ENCODE measurements around the gene OTUD1.

DNA sequence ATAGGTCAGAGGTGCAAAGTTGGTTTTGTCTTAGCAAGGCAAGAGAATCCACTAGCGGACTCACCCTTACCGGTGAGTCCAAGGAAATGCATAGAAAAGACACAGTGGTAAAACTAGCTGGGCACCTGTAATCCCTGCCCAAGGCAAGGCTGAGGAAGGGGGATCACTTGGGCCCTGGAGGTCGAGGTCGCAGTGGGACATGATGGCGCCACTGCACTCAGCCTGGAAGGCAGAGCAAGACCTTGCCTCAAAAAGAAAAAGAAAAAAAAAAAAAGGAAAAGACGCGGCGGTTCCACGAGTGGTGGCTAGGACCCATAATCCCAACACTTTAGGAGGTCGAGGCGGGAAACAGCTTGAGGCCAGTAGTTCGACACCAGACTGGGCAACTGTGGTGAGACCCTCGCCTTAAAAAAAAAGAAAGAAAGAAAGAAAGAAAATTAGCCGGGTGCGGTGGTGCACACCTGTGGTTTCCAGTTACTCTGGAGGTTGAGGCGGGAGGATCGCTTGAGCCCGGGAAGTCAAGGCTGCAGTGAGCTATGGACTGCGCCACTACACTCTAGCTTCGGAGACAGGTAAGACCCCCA lies 820 bp upstream of the OTUD1 start:
- TF ChIP-seq, protein P1, sequence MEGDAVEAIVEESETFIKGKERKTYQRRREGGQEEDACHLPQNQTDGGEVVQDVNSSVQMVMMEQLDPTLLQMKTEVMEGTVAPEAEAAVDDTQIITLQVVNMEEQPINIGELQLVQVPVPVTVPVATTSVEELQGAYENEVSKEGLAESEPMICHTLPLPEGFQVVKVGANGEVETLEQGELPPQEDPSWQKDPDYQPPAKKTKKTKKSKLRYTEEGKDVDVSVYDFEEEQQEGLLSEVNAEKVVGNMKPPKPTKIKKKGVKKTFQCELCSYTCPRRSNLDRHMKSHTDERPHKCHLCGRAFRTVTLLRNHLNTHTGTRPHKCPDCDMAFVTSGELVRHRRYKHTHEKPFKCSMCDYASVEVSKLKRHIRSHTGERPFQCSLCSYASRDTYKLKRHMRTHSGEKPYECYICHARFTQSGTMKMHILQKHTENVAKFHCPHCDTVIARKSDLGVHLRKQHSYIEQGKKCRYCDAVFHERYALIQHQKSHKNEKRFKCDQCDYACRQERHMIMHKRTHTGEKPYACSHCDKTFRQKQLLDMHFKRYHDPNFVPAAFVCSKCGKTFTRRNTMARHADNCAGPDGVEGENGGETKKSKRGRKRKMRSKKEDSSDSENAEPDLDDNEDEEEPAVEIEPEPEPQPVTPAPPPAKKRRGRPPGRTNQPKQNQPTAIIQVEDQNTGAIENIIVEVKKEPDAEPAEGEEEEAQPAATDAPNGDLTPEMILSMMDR (IDR thresholded peaks at IDR 0.05): no peak
- no peak for TF ChIP-seq POLR2AphosphoS5 (IDR thresholded peaks at IDR 0.05)
- TF ChIP-seq EP300 (IDR thresholded peaks at IDR 0.05): no peak
